Cardiac muscle cell (in vitro differentiated cells and primary cell): ENCODE measurements around the gene LDB2. TPM values are rescaled to one million over a fixed set of nuclear protein-coding genes. Genes with fewer than 3 reads are reported as not detected.

ENCODE experiments used
- DNase-seq, 2 donors: peaks; one replicate each; pipeline versions ENCODE4 v3.0.0 to v3.0.0-alpha.2; 2010 to 2017; ENCODE audit warnings: low read depth in 1 of 2, low spot score in 1 of 2
- H3K27ac ChIP-seq: fragments of 200-600 bp; sonication (generic); 2 replicates; pipeline ENCODE4 v1.5.1; 2016
- H3K27me3 ChIP-seq: fragments of 200-600 bp; sonication (generic); 2 replicates; pipeline ENCODE4 v1.6.0; 2016; ENCODE audit warnings: control low read depth
- H3K36me3 ChIP-seq: fragments of 200-600 bp; sonication (generic); 2 replicates; pipeline ENCODE4 v1.5.1; 2016; ENCODE audit warnings: control low read depth
- H3K4me1 ChIP-seq: fragments of 200-600 bp; sonication (generic); 2 replicates; pipeline ENCODE4 v1.8.1; 2017; ENCODE audit warnings: low read depth, mild to moderate bottlenecking, mixed run types
- H3K4me3 ChIP-seq: fragments of 200-600 bp; sonication (generic); 2 replicates; pipeline ENCODE4 v1.5.1; 2016; ENCODE audit warnings: mild to moderate bottlenecking
- H3K9me3 ChIP-seq: fragments of 200-600 bp; sonication (generic); 2 replicates; pipeline ENCODE4 v1.5.1; 2017; ENCODE audit warnings: low read depth, mild to moderate bottlenecking, control low read depth
- polyA plus RNA-seq: library from polyadenylated mRNA; unstranded; fragments of >200 nt; fragmentation: Nextera tagmentation; extraction: Ambion mirVana; gene quantifications from 2 replicates; pipeline ENCODE4 v1.2.1, GENCODE V29; 2016
- total RNA-seq: library from RNA; depleted of rRNA; stranded (reverse); fragments of >200 nt; gene quantifications from 2 replicates; pipeline ENCODE4 v1.2.3, GENCODE V29; 2016
- TF ChIP-seq, protein P1 (sequence below): IDR thresholded peaks from 2 replicates; pipeline ENCODE4 v1.5.1; 2012; ENCODE audit warnings: low read depth, mild to moderate bottlenecking, low read length

The LDB2 gene
- total and polyA plus RNA-seq, 2 experiments from 2014 or later = 10.4 to 12.4 TPM

DNA sequence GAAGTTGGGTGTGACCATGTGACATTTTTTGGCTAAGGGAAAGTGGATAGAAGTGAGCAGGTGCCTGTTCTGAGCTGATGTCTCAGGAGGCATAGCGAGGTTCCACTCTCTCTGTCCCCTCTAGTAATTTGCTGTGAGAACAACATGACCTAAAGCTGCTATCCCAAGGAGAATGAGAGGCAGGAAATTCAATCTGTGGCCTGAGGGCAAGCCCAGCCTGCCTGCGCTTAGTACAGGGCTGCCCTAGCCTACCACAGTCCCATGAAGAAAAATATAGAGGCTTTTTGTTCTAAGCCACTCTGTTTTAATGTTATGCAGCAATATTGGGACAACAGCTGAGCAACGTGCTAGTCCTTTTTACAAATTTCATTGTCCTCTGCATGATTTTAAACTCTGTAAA is 193.1 kb downstream of the LDB2 start:
- Histone ChIP-seq H3K4me1 (no peaks in the 10 kb centered on the region), H3K27ac (no peak overlapping the region), H3K9me3 (no peaks in the 10 kb centered on the region), H3K27me3 (no peaks in the 10 kb centered on the region), H3K36me3 (no peaks in the 10 kb centered on the region), H3K4me3 (no peak overlapping the region)
- TF ChIP-seq, protein P1, sequence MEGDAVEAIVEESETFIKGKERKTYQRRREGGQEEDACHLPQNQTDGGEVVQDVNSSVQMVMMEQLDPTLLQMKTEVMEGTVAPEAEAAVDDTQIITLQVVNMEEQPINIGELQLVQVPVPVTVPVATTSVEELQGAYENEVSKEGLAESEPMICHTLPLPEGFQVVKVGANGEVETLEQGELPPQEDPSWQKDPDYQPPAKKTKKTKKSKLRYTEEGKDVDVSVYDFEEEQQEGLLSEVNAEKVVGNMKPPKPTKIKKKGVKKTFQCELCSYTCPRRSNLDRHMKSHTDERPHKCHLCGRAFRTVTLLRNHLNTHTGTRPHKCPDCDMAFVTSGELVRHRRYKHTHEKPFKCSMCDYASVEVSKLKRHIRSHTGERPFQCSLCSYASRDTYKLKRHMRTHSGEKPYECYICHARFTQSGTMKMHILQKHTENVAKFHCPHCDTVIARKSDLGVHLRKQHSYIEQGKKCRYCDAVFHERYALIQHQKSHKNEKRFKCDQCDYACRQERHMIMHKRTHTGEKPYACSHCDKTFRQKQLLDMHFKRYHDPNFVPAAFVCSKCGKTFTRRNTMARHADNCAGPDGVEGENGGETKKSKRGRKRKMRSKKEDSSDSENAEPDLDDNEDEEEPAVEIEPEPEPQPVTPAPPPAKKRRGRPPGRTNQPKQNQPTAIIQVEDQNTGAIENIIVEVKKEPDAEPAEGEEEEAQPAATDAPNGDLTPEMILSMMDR = no peak
- no peak for DNase-seq

DNA sequence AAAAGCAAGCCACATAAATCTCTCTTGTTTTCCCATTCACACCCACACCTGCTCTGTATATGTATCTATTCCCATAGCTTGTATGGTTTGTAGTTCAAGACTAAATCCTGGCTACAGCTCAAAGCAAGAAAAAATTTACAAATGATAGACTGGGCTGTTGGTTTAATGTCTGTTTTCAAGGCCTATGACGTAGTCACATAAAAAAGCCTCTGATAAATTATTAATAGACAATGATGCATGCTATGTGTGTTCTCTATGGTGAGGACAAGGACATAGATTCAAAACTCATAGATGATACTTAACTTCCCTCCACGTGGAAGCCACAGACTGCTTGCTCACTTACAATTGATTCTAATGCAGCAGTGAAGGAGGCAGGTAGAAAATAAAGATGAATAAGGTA is 194.0 kb downstream of the LDB2 start:
- no peaks in the 10 kb centered on the region for H3K9me3 ChIP-seq
- H3K27ac ChIP-seq = no peak overlapping the region
- DNase-seq = no peak
- TF ChIP-seq, protein P1 = no peak
- H3K27me3 ChIP-seq = no peaks in the 10 kb centered on the region
- no peaks in the 10 kb centered on the region for H3K36me3 ChIP-seq
- H3K4me3 ChIP-seq = no peak overlapping the region
- H3K4me1 ChIP-seq = no peaks in the 10 kb centered on the region

DNA sequence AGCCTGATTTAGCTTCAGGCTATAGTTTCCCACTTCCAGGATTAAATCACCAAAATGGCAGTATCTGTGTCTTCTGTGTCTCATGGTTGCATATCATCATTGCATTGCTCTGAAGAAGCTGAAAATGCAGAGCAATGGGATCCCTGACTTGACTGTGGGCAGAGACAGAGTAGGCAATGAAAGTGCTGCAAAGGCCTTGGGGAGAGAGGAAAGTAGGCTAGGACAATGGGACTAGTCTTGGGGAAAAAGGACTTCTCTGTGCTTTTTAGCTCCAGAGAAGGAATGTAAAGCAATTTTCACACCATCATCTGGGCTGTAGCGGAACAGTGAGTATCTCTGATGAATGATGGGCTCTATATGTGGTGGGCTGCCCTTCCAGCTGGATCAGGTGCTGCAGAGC is 202.5 kb downstream of the LDB2 start:
- DNase-seq = no peak
- H3K36me3 ChIP-seq = no peaks in the 10 kb centered on the region
- H3K4me1 ChIP-seq = no peaks in the 10 kb centered on the region
- H3K27ac ChIP-seq = no peak overlapping the region
- no peak overlapping the region for H3K4me3 ChIP-seq
- no peaks in the 10 kb centered on the region for H3K9me3 ChIP-seq
- TF ChIP-seq, protein P1 = no peak
- H3K27me3 ChIP-seq = no peaks in the 10 kb centered on the region

DNA sequence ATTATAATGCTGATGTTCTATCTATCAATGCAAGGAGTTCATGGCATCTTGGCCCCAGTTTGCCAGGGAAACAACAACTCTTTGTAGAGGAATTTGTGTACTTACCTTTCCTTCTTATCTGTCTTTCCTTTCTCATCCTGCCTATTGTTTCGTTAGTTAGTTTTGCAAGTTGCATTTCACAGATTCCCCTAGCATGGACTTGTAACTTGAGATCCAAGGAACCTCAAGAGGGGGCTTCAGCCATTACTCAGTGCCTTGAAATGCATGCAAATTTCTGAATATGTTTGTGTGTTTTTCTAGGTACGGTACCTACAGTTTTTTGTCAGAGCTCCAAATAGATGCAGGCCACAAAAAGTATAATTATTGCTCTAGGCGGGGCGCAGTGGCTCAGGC is 203.6 kb downstream of the LDB2 start:
- no peaks in the 10 kb centered on the region for H3K9me3 ChIP-seq
- no peak for DNase-seq
- H3K4me1 ChIP-seq = no peaks in the 10 kb centered on the region
- no peaks in the 10 kb centered on the region for H3K27me3 ChIP-seq
- H3K4me3 ChIP-seq = no peak overlapping the region
- TF ChIP-seq, protein P1 = no peak
- no peak overlapping the region for H3K27ac ChIP-seq
- H3K36me3 ChIP-seq = no peaks in the 10 kb centered on the region

DNA sequence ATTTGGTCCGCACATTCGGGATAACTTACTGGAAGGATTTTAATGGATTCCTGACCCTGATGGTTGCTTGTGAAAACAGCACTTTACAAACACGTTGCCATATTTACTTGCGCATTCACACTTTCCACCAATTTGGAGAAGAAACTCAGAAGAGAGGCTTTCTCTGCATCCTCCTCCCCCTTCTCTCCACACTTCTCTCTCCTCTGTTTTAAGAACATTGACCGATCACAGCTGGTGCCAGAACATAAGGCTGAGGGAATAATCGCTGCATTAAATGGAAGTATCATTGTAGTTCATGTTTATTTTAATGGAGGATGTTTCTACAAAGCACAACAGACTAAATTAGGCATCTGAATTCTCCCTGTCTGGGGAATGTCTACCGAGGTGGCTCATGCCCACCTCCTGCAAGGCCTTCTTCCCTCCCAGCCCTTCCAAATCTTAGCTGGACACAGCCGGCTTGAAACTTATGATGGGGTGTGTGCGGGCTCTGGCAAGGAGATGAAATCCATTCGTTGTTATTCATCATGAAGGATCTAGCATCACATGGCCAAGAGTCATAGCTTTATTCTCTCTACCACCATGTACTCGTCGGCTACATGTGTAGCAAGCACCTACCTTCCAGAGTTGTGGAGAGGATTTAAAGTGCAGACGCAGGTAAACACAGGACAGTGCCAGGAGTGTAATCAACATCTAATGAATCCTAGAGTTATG is 204.1 kb downstream of the LDB2 start:
- Histone ChIP-seq H3K4me1 (no peaks in the 10 kb centered on the region), H3K9me3 (no peaks in the 10 kb centered on the region), H3K27ac (no peak overlapping the region), H3K36me3 (no peaks in the 10 kb centered on the region), H3K4me3 (no peak overlapping the region), H3K27me3 (no peaks in the 10 kb centered on the region)
- TF ChIP-seq, protein P1 = no peak
- DNase-seq = no peak
